ENCODE data around the gene DMKN.

DMKN gene

GRCh38 chr19:35525873-35526272, 12.4 kb upstream of the DMKN start:
- H3K36me3 ChIP-seq (ENCODE audit: low read depth), result no peaks in the 10 kb centered on the region
- no peaks in the 10 kb centered on the region for H3K9me3 ChIP-seq (ENCODE audit: severe bottlenecking)
- no peak overlapping the region for H3K27ac ChIP-seq (ENCODE audit: poor library complexity, severe bottlenecking)
- peaks cover under 1% of the 10 kb centered on the region for H3K27me3 ChIP-seq (ENCODE audit: insufficient read depth, poor library complexity, severe bottlenecking)
- no peak for TF ChIP-seq CTCF (IDR thresholded peaks at IDR 0.05; ENCODE audit: poor library complexity, severe bottlenecking)
- no peak overlapping the region for H3K4me3 ChIP-seq (ENCODE audit: severe bottlenecking)
- ATAC-seq (ENCODE audit: low read depth) (no peak), DNase-seq (ENCODE audit: low spot score) (no peak)
- H3K4me1 ChIP-seq (ENCODE audit: insufficient read depth, poor library complexity, severe bottlenecking), result no peaks in the 10 kb centered on the region

GRCh38 chr19:35524181-35524837, 10.9 kb upstream of the DMKN start:
- ATAC-seq (ENCODE audit: low read depth) (no peak), DNase-seq (ENCODE audit: low spot score) (no peak)
- Histone ChIP-seq H3K27me3 (ENCODE audit: insufficient read depth, poor library complexity, severe bottlenecking) (no peaks in the 10 kb centered on the region), H3K27ac (ENCODE audit: poor library complexity, severe bottlenecking) (no peak overlapping the region), H3K36me3 (ENCODE audit: low read depth) (no peaks in the 10 kb centered on the region), H3K9me3 (ENCODE audit: severe bottlenecking) (no peaks in the 10 kb centered on the region), H3K4me1 (ENCODE audit: insufficient read depth, poor library complexity, severe bottlenecking) (no peaks in the 10 kb centered on the region), H3K4me3 (ENCODE audit: severe bottlenecking) (no peak overlapping the region)
- TF ChIP-seq CTCF (IDR thresholded peaks at IDR 0.05; ENCODE audit: poor library complexity, severe bottlenecking), result no peak

- no peak for ATAC-seq (ENCODE audit: low read depth)
- H3K27me3 ChIP-seq (ENCODE audit: insufficient read depth, poor library complexity, severe bottlenecking), result no peaks in the 10 kb centered on the region
- no peaks in the 10 kb centered on the region for H3K9me3 ChIP-seq (ENCODE audit: severe bottlenecking)
- H3K4me3 ChIP-seq (ENCODE audit: severe bottlenecking), result no peak overlapping the region
- no peak for TF ChIP-seq CTCF (IDR thresholded peaks at IDR 0.05; ENCODE audit: poor library complexity, severe bottlenecking)
- no peak for DNase-seq (ENCODE audit: low spot score)
- no peak overlapping the region for H3K27ac ChIP-seq (ENCODE audit: poor library complexity, severe bottlenecking)
- peaks cover 7% of the 10 kb centered on the region for H3K4me1 ChIP-seq (ENCODE audit: insufficient read depth, poor library complexity, severe bottlenecking)
- H3K36me3 ChIP-seq (ENCODE audit: low read depth), result no peaks in the 10 kb centered on the region
Measured at GRCh38 chr19:35522745-35523327, 9.4 kb upstream of the DMKN start.

GRCh38 chr19:35521124-35521743, 7.8 kb upstream of the DMKN start:
- H3K27ac ChIP-seq (ENCODE audit: poor library complexity, severe bottlenecking), result no peak overlapping the region
- no peak for ATAC-seq (ENCODE audit: low read depth)
- no peak overlapping the region for H3K4me3 ChIP-seq (ENCODE audit: severe bottlenecking)
- peaks cover 7% of the 10 kb centered on the region for H3K4me1 ChIP-seq (ENCODE audit: insufficient read depth, poor library complexity, severe bottlenecking)
- H3K9me3 ChIP-seq (ENCODE audit: severe bottlenecking), result no peaks in the 10 kb centered on the region
- H3K27me3 ChIP-seq (ENCODE audit: insufficient read depth, poor library complexity, severe bottlenecking), result no peaks in the 10 kb centered on the region
- H3K36me3 ChIP-seq (ENCODE audit: low read depth), result no peaks in the 10 kb centered on the region
- DNase-seq (ENCODE audit: low spot score), result no peak
- no peak for TF ChIP-seq CTCF (IDR thresholded peaks at IDR 0.05; ENCODE audit: poor library complexity, severe bottlenecking)

GRCh38 chr19:35519291-35519690, 5.8 kb upstream of the DMKN start:
- ATAC-seq (ENCODE audit: low read depth) (peak; percentile 90), DNase-seq (ENCODE audit: low spot score) (no peak)
- no peaks in the 10 kb centered on the region for H3K27me3 ChIP-seq (ENCODE audit: insufficient read depth, poor library complexity, severe bottlenecking)
- no peak for TF ChIP-seq CTCF (IDR thresholded peaks at IDR 0.05; ENCODE audit: poor library complexity, severe bottlenecking)
- H3K9me3 ChIP-seq (ENCODE audit: severe bottlenecking), result no peaks in the 10 kb centered on the region
- no peaks in the 10 kb centered on the region for H3K36me3 ChIP-seq (ENCODE audit: low read depth)
- H3K4me3 ChIP-seq (ENCODE audit: severe bottlenecking), result no peak overlapping the region
- H3K27ac ChIP-seq (ENCODE audit: poor library complexity, severe bottlenecking), result peak overlapping the region; percentile 6
- H3K4me1 ChIP-seq (ENCODE audit: insufficient read depth, poor library complexity, severe bottlenecking), result peaks cover 7% of the 10 kb centered on the region

Measured in RWPE2 (cell line).